Endothelial cell of umbilical vein (primary cell): ENCODE results near the gene FAU. TPM values are rescaled to one million over a fixed set of nuclear protein-coding genes. Genes with fewer than 3 reads are reported as not detected.
A peak's percentile ranks its signal among the peaks of the same experiment; 100 is the strongest.

Experiments
- BruUV-seq: library from RNA; stranded (reverse); fragments of 400-500 nt; replicated peaks from 2 replicates; lab custom pipeline; 2021; lab: Mats Ljungman, UMichigan
- CTCF ChIA-PET: fragments of 300-600, 350-600 bp; sonication (Branson Sonifier 250); formaldehyde crosslinking; loops from one replicate; lab custom pipeline; 2021; ENCODE audit warnings: antibody characterized with exemption, inconsistent platforms; lab: Charles Lee
- POLR2A ChIA-PET: fragments of 300-600, 350-600 bp; sonication (Branson Sonifier 250); formaldehyde crosslinking; loops from one replicate; lab custom pipeline; 2021; ENCODE audit warnings: antibody characterized with exemption, inconsistent platforms; lab: Charles Lee
- DNase-seq: peaks from one replicate; pipeline ENCODE4 v3.0.0-alpha.2; 2011; ENCODE audit warnings: low read depth, low spot score
- FAIRE-seq: peaks from 2 replicates; lab custom pipeline; 2011; peaks lifted over from hg19 to GRCh38; lab: Jason Lieb, UNC
- H2AFZ ChIP-seq: 2 replicates; pipeline ENCODE4 v1.6.0; 2012; ENCODE audit warnings: low read depth, low read length, control low read depth, inconsistent platforms
- H3K27ac ChIP-seq: 2 replicates; pipeline ENCODE4 v1.5.1; 2011; ENCODE audit warnings: low read depth, mild to moderate bottlenecking, control low read depth, low read length, moderate library complexity; ENCODE audit not compliant: insufficient read depth
- H3K27me3 ChIP-seq, 2 experiments: 2 replicates each; pipeline versions ENCODE4 v1.6.0 to v1.6.1; 2011; ENCODE audit warnings: low read length in 2 of 2, mixed read lengths in 1 of 2; ENCODE audit not compliant: control insufficient read depth in 2 of 2, insufficient read depth in 2 of 2
- H3K36me3 ChIP-seq, 2 experiments: 2 replicates in 1 of 2; 3 replicates in 1 of 2; pipeline ENCODE4 v1.5.1; 2011; ENCODE audit warnings: low read length in 2 of 2, mild to moderate bottlenecking in 1 of 2, moderate library complexity in 1 of 2; ENCODE audit not compliant: control insufficient read depth in 2 of 2, insufficient read depth in 2 of 2; ENCODE audit errors: extremely low read depth in 1 of 2
- H3K4me1 ChIP-seq: 3 replicates; pipeline ENCODE4 v1.5.1; 2011; ENCODE audit warnings: mild to moderate bottlenecking, low read length; ENCODE audit not compliant: control insufficient read depth, insufficient read depth; ENCODE audit errors: extremely low read depth
- H3K4me2 ChIP-seq: 2 replicates; pipeline ENCODE4 v1.6.1; 2011; ENCODE audit warnings: low read length, control low read depth, mixed read lengths; ENCODE audit not compliant: insufficient read depth
- H3K4me3 ChIP-seq, 3 experiments: fragments of 200-600 bp in 1 of 3; sonication (generic), shearing (Covaris generic) in 1 of 3; replicated peaks in 1 of 3; 2 replicates each; pipeline ENCODE4 v1.5.1; 2011 to 2016; ENCODE audit warnings: control low read depth in 3 of 3, low read length in 3 of 3, mild to moderate bottlenecking in 2 of 3, inconsistent platforms in 1 of 3, low read depth in 1 of 3, moderate library complexity in 1 of 3; ENCODE audit not compliant: insufficient read depth in 1 of 3
- H3K79me2 ChIP-seq: 2 replicates; pipeline ENCODE4 v1.6.0; 2012; ENCODE audit warnings: low read length, inconsistent platforms; ENCODE audit not compliant: control insufficient read depth, insufficient read depth
- H3K9ac ChIP-seq: replicated peaks from 2 replicates; pipeline ENCODE3; 2011; ENCODE audit warnings: low read length, control low read depth; ENCODE audit not compliant: insufficient read depth; ENCODE audit errors: extremely low read depth
- H3K9me1 ChIP-seq: replicated peaks from 3 replicates; pipeline ENCODE4 v1.6.0; 2011; ENCODE audit warnings: mild to moderate bottlenecking, low read length; ENCODE audit not compliant: control insufficient read depth, insufficient read depth; ENCODE audit errors: extremely low read depth
- H3K9me3 ChIP-seq: replicated peaks from 2 replicates; pipeline ENCODE4 v1.5.1; 2012; ENCODE audit warnings: low read length, inconsistent platforms; ENCODE audit not compliant: control insufficient read depth, insufficient read depth
- H4K20me1 ChIP-seq: replicated peaks from 2 replicates; pipeline ENCODE3; 2011; ENCODE audit warnings: mild to moderate bottlenecking, low read length; ENCODE audit not compliant: control insufficient read depth, insufficient read depth; ENCODE audit errors: extremely low read depth
- EZH2 ChIP-seq: IDR thresholded peaks from 2 replicates; pipeline ENCODE4 v1.6.1; 2012; ENCODE audit warnings: borderline replicate concordance, low read depth, mild to moderate bottlenecking, moderate library complexity, low read length, inconsistent platforms; ENCODE audit not compliant: severe bottlenecking
- FOS ChIP-seq: IDR thresholded peaks from 2 replicates; pipeline ENCODE4 v1.6.1; 2011; ENCODE audit warnings: mild to moderate bottlenecking, low read length, moderate library complexity, borderline replicate concordance; ENCODE audit not compliant: insufficient read depth
- GATA2 ChIP-seq: IDR thresholded peaks from 2 replicates; pipeline ENCODE4 v1.7.0; 2011; ENCODE audit warnings: low read depth, mild to moderate bottlenecking, moderate library complexity, mixed read lengths, low read length; ENCODE audit not compliant: insufficient read length, insufficient read depth
- JUN ChIP-seq: IDR thresholded peaks from 2 replicates; pipeline ENCODE4 v1.6.1; 2011; ENCODE audit warnings: borderline replicate concordance, low read depth; ENCODE audit not compliant: insufficient read length, insufficient read depth
- MYC ChIP-seq: IDR thresholded peaks from one replicate; pipeline ENCODE4 v1.6.1; 2011; ENCODE audit warnings: mild to moderate bottlenecking, low read depth, low read length
- POLR2A ChIP-seq: IDR thresholded peaks from 2 replicates; pipeline ENCODE4 v1.6.1; 2012; ENCODE audit warnings: low read depth, mild to moderate bottlenecking, control low read depth, low read length
- POLR2AphosphoS5 ChIP-seq: IDR thresholded peaks from 2 replicates; pipeline ENCODE4 v1.6.1; 2012; ENCODE audit warnings: low read depth, mild to moderate bottlenecking, control low read depth, low read length, moderate library complexity; ENCODE audit not compliant: insufficient read depth
- dilution Hi-C: fragments of 300-500 bp; cut with MboI; formaldehyde crosslinking; loops from one replicate; pipeline ENCODE4 v1.15.0; 2019; ENCODE audit warnings: low sequenced_read_pairs; ENCODE audit not compliant: extremely low pct_ligation_motif_present
- intact Hi-C: fragments of 100-400 bp; cut with micrococcal nuclease; formaldehyde crosslinking; loops from one replicate; pipeline ENCODE4 v1.10.0; 2022
- polyA plus RNA-seq, 4 experiments: library from polyadenylated mRNA; depleted of rRNA in 3 of 4; stranded (reverse) in 3 of 4; unstranded in 1 of 4; fragments of >200 nt; gene quantifications; 2 replicates each; pipeline versions ENCODE4 v1.2.1 to v1.2.3, GENCODE V29; 2011 to 2012; ENCODE audit warnings: missing spikeins in 1 of 4
- total RNA-seq: library from RNA; stranded (reverse); gene quantifications from 2 replicates; pipeline ENCODE4 v1.2.3, GENCODE V29; 2021
- TF ChIP-seq, protein P1 (sequence below): IDR thresholded peaks from 2 replicates; pipeline ENCODE4 v1.6.1; 2011; ENCODE audit not compliant: insufficient read depth, insufficient read length
- TF ChIP-seq, protein P2 (sequence below), 2 donors: IDR thresholded peaks; 1 replicate in 1 of 2; 2 replicates in 1 of 2; pipeline ENCODE4 v1.5.1; 2011; ENCODE audit warnings: low read length in 2 of 2, mild to moderate bottlenecking in 2 of 2, moderate library complexity in 2 of 2, control low read depth in 1 of 2, inconsistent platforms in 1 of 2, low read depth in 1 of 2; ENCODE audit not compliant: insufficient read depth in 1 of 2; ENCODE audit errors: extremely low read depth in 1 of 2

The FAU gene
- total and polyA plus RNA-seq, 2 donors (not counting 3 experiments of a cell fraction or from before 2014, with no cell fraction given): 741 to 746 TPM

DNA sequence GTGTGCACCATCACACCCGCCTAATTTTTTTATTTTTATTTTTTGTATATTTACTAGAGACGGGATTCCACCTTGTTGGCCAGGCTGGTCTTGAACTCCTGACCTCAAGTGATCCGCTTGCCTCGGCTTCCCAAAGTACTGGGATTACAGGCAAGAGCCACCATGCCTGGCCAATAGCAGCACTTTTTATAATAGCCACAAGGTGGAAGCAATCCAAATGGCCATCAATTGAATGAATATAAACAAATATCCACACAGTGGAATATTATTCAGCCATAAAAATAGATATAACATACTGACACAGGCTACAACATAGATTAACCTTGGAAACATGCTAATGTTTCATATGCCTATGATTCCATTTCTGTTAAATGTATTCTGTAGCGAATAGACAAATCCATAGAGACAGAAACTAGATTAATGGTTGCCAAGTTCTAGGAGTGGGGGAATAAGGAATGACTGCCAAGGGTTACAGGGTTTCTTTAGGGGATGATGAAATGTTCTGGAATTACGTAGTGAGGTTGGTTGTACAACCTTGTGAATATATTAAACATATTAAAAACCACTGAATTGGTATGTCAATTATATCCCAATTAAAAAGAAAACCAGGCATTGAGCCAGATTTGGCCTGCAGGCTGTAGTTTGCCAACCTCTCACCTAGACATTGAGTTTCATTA lies 21.1 kb downstream of the FAU start:
- Histone ChIP-seq H3K9me1 (no peaks in the 10 kb centered on the region), H3K4me3 (no peak overlapping the region), H3K27me3 (no peaks in the 10 kb centered on the region), H3K27ac (no peak overlapping the region), H4K20me1 (no peaks in the 10 kb centered on the region), H3K36me3 (peaks cover 0 to 2% of the 10 kb centered on the region in 2 experiments), H3K9me3 (no peaks in the 10 kb centered on the region), H2AFZ (no peak overlapping the region), H3K4me1 (peaks cover 7% of the 10 kb centered on the region), H3K79me2 (peaks cover 16% of the 10 kb centered on the region), H3K4me2 (no peak overlapping the region), H3K9ac (no peak overlapping the region)
- FAIRE-seq: no peak
- BruUV-seq: no TSS peak
- dilution Hi-C loops (no loop called here), intact Hi-C loops (no loop called here)
- ChIA-PET POLR2A (interaction anchor here (0.7 kb wide), 1 partner anchor 14 kb away, joined by 3 read pairs; no protein-coding TSS in a partner anchor), CTCF (interaction anchor here (1.6 to 5.3 kb wide), 3 partner anchors 11 to 17 kb away, joined by 3 to 56 read pairs (median 22); partner anchors contain the start of genes TM7SF2 and ZNHIT2)
- no peak for DNase-seq
- no peak for TF ChIP-seq EZH2
- TF ChIP-seq, protein P1, sequence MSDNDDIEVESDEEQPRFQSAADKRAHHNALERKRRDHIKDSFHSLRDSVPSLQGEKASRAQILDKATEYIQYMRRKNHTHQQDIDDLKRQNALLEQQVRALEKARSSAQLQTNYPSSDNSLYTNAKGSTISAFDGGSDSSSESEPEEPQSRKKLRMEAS: no peak

DNA sequence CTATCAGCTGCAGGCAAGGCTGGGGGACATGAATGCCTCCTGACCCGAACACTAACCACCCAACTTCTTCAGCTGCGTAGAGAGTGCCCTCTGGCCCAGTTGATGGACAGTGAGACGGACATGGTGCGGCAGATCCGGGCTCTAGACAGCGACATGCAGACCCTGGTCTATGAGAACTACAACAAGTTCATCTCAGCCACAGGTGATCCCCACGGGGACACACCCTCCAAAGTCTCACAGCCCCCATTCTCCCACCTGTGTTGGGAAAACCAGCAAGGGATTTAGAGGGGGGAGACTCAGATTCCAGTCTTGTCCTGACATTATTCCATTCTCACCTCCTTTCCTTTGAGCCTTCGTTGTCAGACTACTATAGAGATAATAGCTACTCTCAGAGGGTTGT lies 25.0 kb downstream of the FAU start:
- FAIRE-seq (no peak), DNase-seq (no peak)
- TF ChIP-seq, protein P1: no peak
- TF ChIP-seq EZH2: no peak
- TF ChIP-seq POLR2A: no peak
- TF ChIP-seq POLR2AphosphoS5: no peak
- TF ChIP-seq JUN: no peak
- TF ChIP-seq GATA2: no peak
- no peak for TF ChIP-seq MYC
- TF ChIP-seq FOS: no peak
- TF ChIP-seq, protein P2, sequence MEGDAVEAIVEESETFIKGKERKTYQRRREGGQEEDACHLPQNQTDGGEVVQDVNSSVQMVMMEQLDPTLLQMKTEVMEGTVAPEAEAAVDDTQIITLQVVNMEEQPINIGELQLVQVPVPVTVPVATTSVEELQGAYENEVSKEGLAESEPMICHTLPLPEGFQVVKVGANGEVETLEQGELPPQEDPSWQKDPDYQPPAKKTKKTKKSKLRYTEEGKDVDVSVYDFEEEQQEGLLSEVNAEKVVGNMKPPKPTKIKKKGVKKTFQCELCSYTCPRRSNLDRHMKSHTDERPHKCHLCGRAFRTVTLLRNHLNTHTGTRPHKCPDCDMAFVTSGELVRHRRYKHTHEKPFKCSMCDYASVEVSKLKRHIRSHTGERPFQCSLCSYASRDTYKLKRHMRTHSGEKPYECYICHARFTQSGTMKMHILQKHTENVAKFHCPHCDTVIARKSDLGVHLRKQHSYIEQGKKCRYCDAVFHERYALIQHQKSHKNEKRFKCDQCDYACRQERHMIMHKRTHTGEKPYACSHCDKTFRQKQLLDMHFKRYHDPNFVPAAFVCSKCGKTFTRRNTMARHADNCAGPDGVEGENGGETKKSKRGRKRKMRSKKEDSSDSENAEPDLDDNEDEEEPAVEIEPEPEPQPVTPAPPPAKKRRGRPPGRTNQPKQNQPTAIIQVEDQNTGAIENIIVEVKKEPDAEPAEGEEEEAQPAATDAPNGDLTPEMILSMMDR (IDR thresholded peaks at IDR 0.05; ENCODE audit: extremely low read depth in 1 of 2, insufficient read depth in 1 of 2, low read depth in 1 of 2, low read length in 2 of 2): no peak
- peak overlapping the region in 2 of 3 experiments; percentile 37 to 56 for H3K4me3 ChIP-seq
- no peaks in the 10 kb centered on the region for H3K9me1 ChIP-seq
- peaks cover 6% of the 10 kb centered on the region for H3K4me1 ChIP-seq
- peak overlapping the region; percentile 59 for H3K4me2 ChIP-seq
- H4K20me1 ChIP-seq: no peaks in the 10 kb centered on the region
- peaks cover 10% of the 10 kb centered on the region for H3K79me2 ChIP-seq
- no peaks in the 10 kb centered on the region for H3K36me3 ChIP-seq
- no peak overlapping the region for H3K9ac ChIP-seq
- H3K27ac ChIP-seq: no peak overlapping the region
- H3K27me3 ChIP-seq: no peaks in the 10 kb centered on the region
- dilution Hi-C loops (no loop called here), intact Hi-C loops (loop anchor here (1.0 to 5.0 kb wide), 4 partner anchors 13 to 85 kb away; partner anchors contain the start of genes ARL2, CDCA5, SNX15 and TM7SF2)
- TSS peak; percentile 55 for BruUV-seq
- ChIA-PET POLR2A (interaction anchor here (2.0 to 2.4 kb wide), 2 partner anchors 14 to 19 kb away, joined by 5 to 6 read pairs; no protein-coding TSS in a partner anchor), CTCF (interaction anchor here (1.2 to 5.3 kb wide), 3 partner anchors 12 to 20 kb away, joined by 3 to 56 read pairs (median 3); partner anchors contain the start of genes TM7SF2 and ZNHIT2)
- no peaks in the 10 kb centered on the region for H3K9me3 ChIP-seq
- H2AFZ ChIP-seq: no peak overlapping the region
